Amygdala (tissue), 56 donors: ENCODE data around the gene CYP46A1.
"Not testable (repeated sequence)": the region's sequence is repeated elsewhere in the genome, so short reads cannot be mapped to it uniquely, and the experiment has no call there.

Experiments used
- DNase-seq, 56 donors: peaks; one replicate each; lab custom pipeline; 2025; lab: John Stamatoyannopoulos, UW

The CYP46A1 gene

GRCh38 chr14:99753225-99754140 is 69.4 kb downstream of the CYP46A1 start:
- DNase-seq, result no peak

- no peak for DNase-seq
These were observed 70.3 kb downstream of the CYP46A1 start for GRCh38 chr14:99754141-99755067.

GRCh38 chr14:99755068-99755405 is 70.9 kb downstream of the CYP46A1 start:
- DNase-seq, result no peak

- DNase-seq, result peak in 39 of 56 donors; percentile 15 to 84 (median 58)
These were observed 71.8 kb downstream of the CYP46A1 start for GRCh38 chr14:99755629-99756603.

GRCh38 chr14:99756796-99757195 is 72.7 kb downstream of the CYP46A1 start:
- DNase-seq, result no peak

GRCh38 chr14:99757331-99758070 is 73.4 kb downstream of the CYP46A1 start:
- DNase-seq, result peak in 1 of 56 donors; percentile 19

GRCh38 chr14:99758121-99758821 is 74.2 kb downstream of the CYP46A1 start:
- no peak for DNase-seq

- DNase-seq, result no peak
These were observed 74.9 kb downstream of the CYP46A1 start for GRCh38 chr14:99758872-99759545.

- DNase-seq, result no peak
These were observed 75.4 kb downstream of the CYP46A1 start for GRCh38 chr14:99759546-99759925.

- DNase-seq, result no peak
These were observed 76.7 kb downstream of the CYP46A1 start for GRCh38 chr14:99760817-99761216.

GRCh38 chr14:99762911-99763310 is 78.8 kb downstream of the CYP46A1 start:
- not testable (repeated sequence) for DNase-seq

GRCh38 chr14:99763527-99764221 is 79.6 kb downstream of the CYP46A1 start:
- no peak for DNase-seq

- DNase-seq, result no peak
These were observed 80.2 kb downstream of the CYP46A1 start for GRCh38 chr14:99764222-99764706.

- DNase-seq, result no peak
These were observed 84.3 kb downstream of the CYP46A1 start for GRCh38 chr14:99768381-99768780.

- DNase-seq, result no peak
These were observed 85.0 kb downstream of the CYP46A1 start for GRCh38 chr14:99769123-99769522.

GRCh38 chr14:99769799-99770198 is 85.7 kb downstream of the CYP46A1 start:
- no peak for DNase-seq
